GM12864 (cell line): ENCODE results near the gene ARID3B.

Experiments
- DNase-seq: peaks from one replicate; pipeline ENCODE4 v3.0.0-alpha.2; 2011; ENCODE audit warnings: low read depth
- H3K4me3 ChIP-seq: 2 replicates; pipeline ENCODE4 v1.5.1; 2011; ENCODE audit warnings: mild to moderate bottlenecking, low read depth, low read length, control low read depth
- TF ChIP-seq, protein P1 (sequence below): IDR thresholded peaks from 2 replicates; pipeline ENCODE4 v1.5.1; 2011; ENCODE audit warnings: low read depth, mild to moderate bottlenecking, moderate library complexity, low read length, control low read depth, inconsistent platforms; ENCODE audit errors: missing control alignments

Gene ARID3B

DNA sequence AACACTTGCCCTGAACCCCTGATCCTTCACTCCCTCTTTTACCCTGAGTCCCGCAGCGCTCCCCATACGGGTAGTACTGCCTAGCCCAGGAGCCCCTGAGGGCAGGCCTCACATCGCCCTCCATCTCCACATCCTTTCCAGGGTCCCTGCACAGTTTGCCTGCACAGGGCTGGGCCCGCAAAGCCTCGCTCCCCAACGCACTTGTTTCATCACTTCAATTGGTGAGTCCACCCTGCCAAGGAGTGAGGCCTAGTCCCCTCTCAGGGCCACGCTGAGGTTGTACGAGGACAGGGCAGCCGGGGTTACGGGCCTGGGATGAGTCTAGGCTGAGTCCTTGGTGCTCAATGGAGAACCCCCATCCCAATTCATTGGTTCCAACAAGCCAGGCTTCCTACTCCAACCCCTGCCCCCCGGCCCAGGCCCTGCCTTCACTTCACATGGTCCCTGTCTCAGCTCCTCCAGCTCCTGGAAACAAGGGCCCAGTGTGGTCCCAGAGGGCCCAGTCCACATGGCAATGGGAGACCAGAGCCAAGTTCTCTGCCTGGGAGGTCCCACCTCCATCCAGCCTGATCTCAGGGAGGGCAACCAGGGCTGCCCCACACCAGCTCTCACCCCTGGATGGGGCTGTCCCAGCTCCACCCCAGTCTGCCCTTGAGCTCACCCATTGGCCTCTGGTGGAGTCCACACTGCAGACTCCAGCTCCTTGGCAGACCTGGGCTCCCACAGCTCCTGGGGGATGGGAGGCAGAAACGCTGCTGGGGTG, 62.2 kb downstream of the ARID3B start:
- DNase-seq: no peak
- no peak overlapping the region for H3K4me3 ChIP-seq
- TF ChIP-seq, protein P1, sequence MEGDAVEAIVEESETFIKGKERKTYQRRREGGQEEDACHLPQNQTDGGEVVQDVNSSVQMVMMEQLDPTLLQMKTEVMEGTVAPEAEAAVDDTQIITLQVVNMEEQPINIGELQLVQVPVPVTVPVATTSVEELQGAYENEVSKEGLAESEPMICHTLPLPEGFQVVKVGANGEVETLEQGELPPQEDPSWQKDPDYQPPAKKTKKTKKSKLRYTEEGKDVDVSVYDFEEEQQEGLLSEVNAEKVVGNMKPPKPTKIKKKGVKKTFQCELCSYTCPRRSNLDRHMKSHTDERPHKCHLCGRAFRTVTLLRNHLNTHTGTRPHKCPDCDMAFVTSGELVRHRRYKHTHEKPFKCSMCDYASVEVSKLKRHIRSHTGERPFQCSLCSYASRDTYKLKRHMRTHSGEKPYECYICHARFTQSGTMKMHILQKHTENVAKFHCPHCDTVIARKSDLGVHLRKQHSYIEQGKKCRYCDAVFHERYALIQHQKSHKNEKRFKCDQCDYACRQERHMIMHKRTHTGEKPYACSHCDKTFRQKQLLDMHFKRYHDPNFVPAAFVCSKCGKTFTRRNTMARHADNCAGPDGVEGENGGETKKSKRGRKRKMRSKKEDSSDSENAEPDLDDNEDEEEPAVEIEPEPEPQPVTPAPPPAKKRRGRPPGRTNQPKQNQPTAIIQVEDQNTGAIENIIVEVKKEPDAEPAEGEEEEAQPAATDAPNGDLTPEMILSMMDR: no peak

DNA sequence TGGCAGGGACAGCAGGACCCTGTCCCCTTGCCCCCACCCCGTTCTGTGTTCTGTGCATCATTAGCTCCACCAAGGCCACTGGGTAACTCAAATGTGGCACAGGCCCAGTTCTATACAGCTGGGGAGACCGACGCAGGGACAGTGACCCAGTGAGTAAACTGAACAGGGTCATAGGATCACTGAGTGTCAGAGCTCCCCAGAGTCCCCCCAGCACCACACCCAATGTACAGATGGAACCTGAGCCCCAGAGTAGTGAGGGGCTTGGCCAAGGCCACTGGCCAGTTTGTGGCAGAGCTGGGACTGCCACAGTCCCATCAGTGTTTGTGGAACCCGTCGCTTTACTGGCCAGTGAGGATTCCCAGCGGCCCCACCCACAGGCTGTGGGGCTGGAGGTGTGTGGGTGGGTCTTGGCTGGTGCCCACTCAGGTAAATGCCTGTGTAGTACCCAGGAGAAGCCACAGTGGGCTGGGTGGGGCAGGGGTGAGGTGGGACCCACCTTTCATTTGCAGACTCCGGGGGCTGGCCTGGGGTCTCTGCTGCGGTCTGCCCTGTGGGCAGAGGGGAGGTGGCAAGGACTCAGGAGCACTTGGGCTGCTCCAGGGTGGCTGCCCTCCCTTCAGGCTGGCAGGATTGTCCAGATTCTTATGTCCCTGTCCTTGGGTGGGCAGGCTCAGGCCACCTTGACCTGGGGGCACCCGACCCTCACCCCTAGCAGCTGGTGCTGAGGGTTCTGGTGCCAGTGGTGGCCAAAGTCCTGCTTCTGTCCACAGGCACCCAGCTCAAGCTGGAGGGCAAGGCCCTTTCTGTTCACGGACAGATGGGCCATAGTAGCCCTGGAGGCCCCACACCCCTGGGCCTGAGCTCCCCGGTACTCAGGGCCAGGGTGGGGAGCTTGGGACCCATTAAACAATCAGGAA, 63.0 kb downstream of the ARID3B start:
- no peak for DNase-seq
- TF ChIP-seq, protein P1: no peak
- H3K4me3 ChIP-seq: no peak overlapping the region

DNA sequence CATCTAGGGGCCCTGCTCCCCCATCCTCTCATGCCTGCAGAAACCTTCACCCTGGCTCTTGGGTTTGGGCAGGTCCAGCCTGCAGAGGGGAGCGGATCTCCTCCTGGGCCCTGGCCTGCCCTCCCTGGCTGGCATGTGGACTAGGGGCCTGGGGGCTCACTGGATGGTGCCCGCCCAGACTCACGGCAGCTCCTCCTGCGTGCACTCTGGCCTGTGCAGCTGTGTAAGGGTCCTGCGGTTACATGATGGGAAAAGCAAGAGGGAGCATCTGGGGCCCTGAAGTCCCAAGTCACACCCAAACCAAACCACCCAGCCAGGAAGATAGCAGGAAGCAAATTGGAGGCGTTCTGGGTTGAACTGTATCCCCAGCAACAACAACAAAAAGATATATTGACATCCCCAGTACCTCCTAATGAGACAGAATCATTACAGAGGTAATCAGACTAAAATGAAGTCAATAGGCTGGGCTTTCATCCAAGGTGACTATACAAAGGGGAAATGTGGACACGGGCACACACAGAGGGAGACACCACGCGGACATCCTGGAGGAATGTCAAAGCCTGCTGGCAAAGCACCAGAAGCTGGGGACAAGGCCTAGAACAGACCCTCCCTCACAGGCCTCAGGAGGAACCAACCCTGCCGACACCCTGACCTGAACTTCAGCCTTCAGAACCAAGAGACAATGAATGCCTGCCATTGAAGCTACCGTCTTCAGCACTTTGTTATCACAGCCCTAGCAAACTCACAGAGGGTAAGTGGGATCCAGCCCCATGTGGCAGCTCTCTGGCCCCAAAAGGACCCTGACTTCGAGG, 64.2 kb downstream of the ARID3B start:
- no peak for DNase-seq
- H3K4me3 ChIP-seq: no peak overlapping the region
- TF ChIP-seq, protein P1: no peak

DNA sequence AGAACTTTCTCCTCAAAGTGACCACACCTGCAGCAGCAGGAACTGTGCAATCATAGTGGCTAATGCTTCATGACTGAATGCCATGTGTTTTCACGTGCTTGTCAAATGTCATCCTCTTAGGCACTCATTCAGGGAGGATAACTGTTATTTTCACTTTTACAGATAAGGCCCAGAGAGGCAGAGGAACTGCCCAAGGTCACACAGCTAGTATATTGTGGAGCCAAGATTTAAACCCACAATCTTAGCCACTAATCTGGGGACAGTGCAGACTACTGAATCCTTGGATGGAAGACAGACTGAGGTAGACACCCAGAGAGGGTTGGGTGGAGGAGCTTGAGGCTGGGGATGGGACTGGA, 64.8 kb downstream of the ARID3B start:
- no peak overlapping the region for H3K4me3 ChIP-seq
- TF ChIP-seq, protein P1: no peak

DNA sequence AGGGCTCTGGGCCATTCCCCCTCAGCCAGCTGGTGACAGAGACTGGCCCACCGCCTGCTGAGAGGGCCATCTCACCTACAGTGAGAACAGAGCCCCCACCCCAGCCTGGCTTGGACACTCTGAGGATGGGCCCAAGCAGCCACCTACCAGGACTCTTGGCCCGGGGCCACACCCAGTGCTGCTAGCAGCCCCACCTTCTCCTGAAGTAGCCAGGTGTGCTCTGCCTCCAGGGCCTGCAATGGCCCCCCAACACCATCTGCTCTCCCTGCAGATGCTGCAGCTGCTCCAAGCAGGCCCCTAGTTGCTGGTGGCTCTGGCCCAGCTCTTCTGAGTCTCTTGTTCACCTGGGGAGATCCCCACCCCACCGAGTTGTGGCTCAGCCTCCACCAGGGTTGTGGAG, 67.8 kb downstream of the ARID3B start:
- no peak for DNase-seq
- TF ChIP-seq, protein P1: no peak
- no peak overlapping the region for H3K4me3 ChIP-seq

More for the DNA sequence above, 64.8 kb downstream of the ARID3B start:
- no peak for DNase-seq

DNA sequence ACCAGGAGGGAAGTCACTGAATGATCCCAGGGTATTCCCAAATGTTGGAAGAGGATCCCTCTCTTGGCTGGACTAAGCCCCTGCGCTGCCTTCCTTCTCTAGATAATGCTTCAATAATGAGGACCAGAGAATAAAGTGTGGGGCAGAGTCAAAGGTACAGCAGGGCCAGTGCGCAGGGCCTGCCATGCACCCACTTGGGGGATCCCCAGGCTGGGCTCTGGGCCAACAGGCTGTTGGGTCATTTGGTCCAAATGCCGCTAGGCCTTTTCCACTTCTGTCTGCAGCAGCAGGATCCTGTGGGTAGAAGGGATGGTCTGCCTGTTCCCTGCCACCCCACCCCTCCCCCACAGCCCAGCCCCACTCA, 68.9 kb downstream of the ARID3B start:
- TF ChIP-seq, protein P1: no peak
- H3K4me3 ChIP-seq: no peak overlapping the region
- no peak for DNase-seq
